Measurements from ENCODE around the gene POLR3A. TPM values are rescaled to one million over a fixed set of nuclear protein-coding genes. Genes with fewer than 3 reads are reported as not detected.

The POLR3A gene
- total and polyA plus RNA-seq, 2 of the 13 experiments (the other 11 are each of a cell fraction or from before 2014, with no cell fraction given), result 13.6 to 19.2 TPM

GRCh38 chr10:78009662-78010061, 19.7 kb downstream of the POLR3A start:
- no peaks in the 10 kb centered on the region for H3K4me1 ChIP-seq (ENCODE audit: insufficient read depth, low read length)
- in situ Hi-C loops (cut with HindIII; ENCODE audit: extremely low pct_ligation_motif_present, low pct_unique_long_range_greater_than_20kb), result no loop called here
- POLR2A ChIA-PET, result no interaction called here
- FAIRE-seq (no peak), DNase-seq (ENCODE audit: low spot score) (no peak), ATAC-seq (no peak)
- intact Hi-C loops (cut with micrococcal nuclease; ENCODE audit: unreplicated experiment), result no loop called here
- H3K27ac ChIP-seq (ENCODE audit: extremely low read length, insufficient read depth, low read length), result no peak overlapping the region
- CTCF ChIA-PET (ENCODE audit: low intra/inter-chr PET ratio, low total read pairs), result no interaction called here
- H3K9me3 ChIP-seq (ENCODE audit: low read length), result no peaks in the 10 kb centered on the region
- H3K9ac ChIP-seq (ENCODE audit: insufficient read depth, low read depth, low read length), result no peak overlapping the region
- H3K36me3 ChIP-seq (replicated peaks in 1 of 2; ENCODE audit: control insufficient read depth in 1 of 2, insufficient read depth in 2 of 2, low read length in 2 of 2), result peaks cover 26 to 85% of the 10 kb centered on the region in 2 experiments
- H3K79me2 ChIP-seq (ENCODE audit: insufficient read depth, low read length), result no peaks in the 10 kb centered on the region
- no peaks in the 10 kb centered on the region for H3K27me3 ChIP-seq (ENCODE audit: control insufficient read depth in 1 of 2, insufficient read depth in 2 of 2, low read length in 2 of 2)
- BruUV-seq (replicated peaks), result TSS peak; percentile 22
- no peak overlapping the region for H2AFZ ChIP-seq (ENCODE audit: low read length)
- no peak overlapping the region for H3K4me2 ChIP-seq (ENCODE audit: low read depth, low read length)
- WGBS (ENCODE audit: low lambda C conversion rate), result 95% methylated on average over 6 of the region's 6 CpGs
- no peak overlapping the region for H3K4me3 ChIP-seq (replicated peaks in 1 of 3; ENCODE audit: insufficient read depth in 1 of 3, low read depth in 2 of 3, low read length in 3 of 3)
- no peaks in the 10 kb centered on the region for H4K20me1 ChIP-seq (ENCODE audit: insufficient read depth, low read length)
- TF ChIP-seq CCDC6 (CRISPR knock-in tag; IDR thresholded peaks at IDR 0.05) (no peak), TSC22D2 (CRISPR knock-in tag; IDR thresholded peaks at IDR 0.05; ENCODE audit: borderline replicate concordance) (no peak), NR3C1 (CRISPR knock-in tag; IDR thresholded peaks at IDR 0.05) (no peak), ZNF691 (CRISPR knock-in tag; IDR thresholded peaks at IDR 0.05; ENCODE audit: borderline replicate concordance, low read depth) (no peak), ADNP (CRISPR knock-in tag; IDR thresholded peaks at IDR 0.05) (no peak), ZBTB40 (IDR thresholded peaks at IDR 0.05) (no peak), ZBTB40 (CRISPR knock-in tag; IDR thresholded peaks at IDR 0.05) (no peak), FOXC1 (CRISPR knock-in tag; IDR thresholded peaks at IDR 0.05; ENCODE audit: borderline replicate concordance) (no peak), FOXK1 (CRISPR knock-in tag; IDR thresholded peaks at IDR 0.05; ENCODE audit: borderline replicate concordance, low read depth) (no peak), NR2F2 (IDR thresholded peaks at IDR 0.05; ENCODE audit: borderline replicate concordance, low read depth) (no peak), RXRB (CRISPR knock-in tag; IDR thresholded peaks at IDR 0.05; ENCODE audit: borderline replicate concordance) (no peak), MLXIP (CRISPR knock-in tag; IDR thresholded peaks at IDR 0.05; ENCODE audit: borderline replicate concordance) (no peak), HNF4A (CRISPR knock-in tag; IDR thresholded peaks at IDR 0.05) (no peak)
